Activated T-cell treated with anti-CD3 and anti-CD28 coated beads, Interleukin-2, amount 50 U/mL, for 48 hours (primary cell): ENCODE measurements around the gene RBBP5.

Experiments
- DNase-seq, 2 experiments: peaks; one replicate each; pipeline ENCODE4 v3.0.0-alpha.2; 2020

The RBBP5 gene

DNA sequence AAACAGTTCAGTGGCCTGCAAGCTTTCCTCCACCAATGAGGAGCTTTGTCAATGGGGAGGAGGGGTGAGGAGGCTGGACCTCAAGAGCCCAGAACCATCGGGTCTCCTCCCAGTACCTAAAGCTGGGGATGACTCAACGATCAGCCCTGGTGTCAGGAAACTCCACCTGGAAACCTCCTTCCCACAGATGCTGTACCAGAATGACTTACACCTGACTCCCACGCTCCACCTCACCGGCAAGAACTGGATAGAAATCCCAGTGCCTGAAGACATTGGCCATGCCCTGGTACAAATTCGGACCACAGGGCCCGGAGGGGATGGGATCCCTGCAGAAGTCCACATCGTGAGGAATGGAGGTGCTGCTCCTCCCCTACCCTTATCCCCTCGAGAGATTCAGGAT lies 48.9 kb downstream of the RBBP5 start:
- DNase-seq = no peak

DNA sequence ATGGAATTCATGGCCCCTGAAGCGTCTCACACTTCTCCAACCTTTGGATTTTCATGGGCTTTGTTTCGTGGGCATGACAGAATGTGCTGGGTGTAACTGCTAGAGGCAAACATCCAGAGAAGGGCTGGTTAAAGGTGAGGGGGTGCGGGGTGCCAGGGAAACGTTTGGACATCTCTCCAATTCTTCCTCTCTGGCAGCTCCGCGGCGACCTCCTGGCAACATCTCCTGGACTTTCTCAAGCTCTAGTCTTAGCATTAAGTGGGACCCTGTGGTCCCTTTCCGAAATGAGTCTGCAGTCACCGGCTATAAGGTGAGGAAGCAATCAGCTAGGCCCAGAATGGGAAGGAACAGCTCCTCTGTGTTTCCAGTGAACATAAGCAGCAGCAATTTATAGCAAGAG lies 49.5 kb downstream of the RBBP5 start:
- no peak for DNase-seq

DNA sequence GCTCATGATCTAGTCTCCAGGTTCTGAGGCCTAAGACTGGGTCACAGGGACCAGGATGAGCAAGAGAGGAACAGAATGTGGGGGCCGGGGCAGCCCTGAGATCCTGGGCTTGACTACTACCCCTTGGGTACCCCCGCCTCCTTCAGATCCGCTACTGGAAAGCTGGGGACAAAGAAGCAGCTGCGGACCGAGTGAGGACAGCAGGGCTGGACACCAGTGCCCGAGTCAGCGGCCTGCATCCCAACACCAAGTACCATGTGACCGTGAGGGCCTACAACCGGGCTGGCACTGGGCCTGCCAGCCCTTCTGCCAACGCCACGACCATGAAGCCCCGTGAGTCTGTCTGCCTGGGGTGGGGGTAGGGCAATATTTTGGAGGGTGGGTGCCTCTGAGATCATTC lies 50.0 kb downstream of the RBBP5 start:
- no peak for DNase-seq

DNA sequence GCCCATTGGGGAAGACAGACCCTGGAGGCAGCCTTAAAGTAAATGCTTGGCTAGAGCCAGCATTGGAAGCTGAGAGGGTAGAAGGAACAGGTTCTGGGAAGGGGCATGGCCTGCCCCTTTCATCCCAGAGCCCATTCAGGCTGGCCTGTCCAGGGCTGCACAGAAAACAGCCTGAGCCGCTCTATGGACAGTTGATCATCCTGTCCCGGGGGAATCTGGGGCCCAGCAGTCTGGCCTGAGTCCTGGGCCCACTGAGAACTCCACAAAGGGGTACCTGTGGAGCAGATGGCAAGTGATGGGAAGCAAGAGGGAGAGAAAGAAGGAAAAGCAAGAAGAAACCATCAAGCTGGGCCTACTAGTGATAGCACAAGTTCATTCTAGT lies 50.8 kb downstream of the RBBP5 start:
- DNase-seq = no peak

DNA sequence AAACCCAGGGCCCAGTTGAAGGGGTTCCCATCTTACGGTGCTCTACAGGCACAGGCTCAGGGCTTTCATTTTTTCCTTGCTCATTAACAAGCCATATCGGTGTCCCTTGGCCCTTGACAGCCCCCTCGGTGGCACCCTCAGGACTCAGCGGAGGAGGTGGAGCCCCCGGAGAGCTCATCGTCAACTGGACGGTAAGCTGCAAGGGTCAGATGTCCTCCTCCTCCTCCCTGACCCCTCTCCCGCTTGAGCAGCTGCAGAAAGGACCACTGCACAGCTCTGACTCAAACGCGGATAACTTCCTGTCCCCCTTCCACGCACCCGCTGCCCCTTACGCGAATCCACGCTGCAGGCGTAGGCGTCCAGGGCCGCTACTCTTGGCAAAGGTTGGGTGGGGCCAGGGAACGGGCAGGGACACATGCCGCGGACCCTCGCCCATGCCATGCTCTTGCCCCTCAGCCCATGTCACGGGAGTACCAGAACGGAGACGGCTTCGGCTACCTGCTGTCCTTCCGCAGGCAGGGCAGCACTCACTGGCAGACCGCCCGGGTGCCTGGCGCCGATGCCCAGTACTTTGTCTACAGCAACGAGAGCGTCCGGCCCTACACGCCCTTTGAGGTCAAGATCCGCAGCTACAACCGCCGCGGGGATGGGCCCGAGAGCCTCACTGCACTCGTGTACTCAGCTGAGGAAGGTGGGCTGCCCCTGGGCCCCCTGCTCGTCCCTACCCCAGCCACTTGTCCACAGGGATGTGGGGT lies 52.2 kb downstream of the RBBP5 start:
- DNase-seq = no peak

DNA sequence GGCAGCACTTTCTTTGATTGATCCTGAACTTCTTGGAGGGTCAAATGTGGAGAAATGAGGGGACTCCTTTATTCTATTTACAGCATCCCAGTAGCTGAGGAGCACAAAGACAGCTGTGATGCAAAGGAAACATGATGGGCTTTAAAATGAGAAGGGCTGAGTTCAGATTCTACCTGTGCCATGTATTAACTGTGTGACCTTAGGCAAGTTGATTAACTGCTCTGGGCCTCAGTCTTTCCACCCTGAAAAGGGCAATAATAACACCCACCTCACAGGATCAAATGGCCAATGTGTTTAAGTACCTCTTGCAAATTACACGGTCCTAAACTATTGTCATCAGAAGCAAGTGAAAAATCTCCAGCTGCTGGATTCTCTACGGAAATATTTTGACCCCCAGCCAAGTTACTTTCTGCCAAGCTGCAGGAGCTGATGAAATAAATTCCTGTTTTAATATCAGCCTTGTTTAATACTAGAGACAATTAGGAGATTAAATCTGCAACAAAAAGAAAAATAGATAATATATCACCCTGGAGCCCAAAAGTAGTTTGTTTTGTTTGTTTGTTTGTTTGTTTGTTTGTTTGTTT lies 53.2 kb downstream of the RBBP5 start:
- no peak for DNase-seq

DNA sequence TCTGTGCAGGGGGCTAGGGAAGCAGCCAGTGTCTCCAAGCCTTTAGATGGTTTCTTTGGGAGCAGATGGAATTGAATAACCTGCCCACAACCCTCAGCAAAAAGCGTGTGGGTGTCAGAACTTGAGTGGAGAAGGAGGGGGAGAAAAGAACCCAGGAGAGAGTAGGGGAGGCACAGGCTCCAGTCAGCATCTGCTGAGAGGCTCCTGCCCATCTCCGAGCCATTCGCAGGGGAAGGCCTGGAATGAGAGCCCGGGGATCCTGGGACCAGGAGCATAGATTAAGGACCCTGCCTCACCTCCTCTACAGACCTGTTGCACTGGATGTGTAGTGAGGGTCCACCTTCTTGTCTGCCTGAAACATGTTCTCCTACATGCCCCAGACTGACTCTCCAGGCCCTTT lies 53.8 kb downstream of the RBBP5 start:
- DNase-seq = no peak

DNA sequence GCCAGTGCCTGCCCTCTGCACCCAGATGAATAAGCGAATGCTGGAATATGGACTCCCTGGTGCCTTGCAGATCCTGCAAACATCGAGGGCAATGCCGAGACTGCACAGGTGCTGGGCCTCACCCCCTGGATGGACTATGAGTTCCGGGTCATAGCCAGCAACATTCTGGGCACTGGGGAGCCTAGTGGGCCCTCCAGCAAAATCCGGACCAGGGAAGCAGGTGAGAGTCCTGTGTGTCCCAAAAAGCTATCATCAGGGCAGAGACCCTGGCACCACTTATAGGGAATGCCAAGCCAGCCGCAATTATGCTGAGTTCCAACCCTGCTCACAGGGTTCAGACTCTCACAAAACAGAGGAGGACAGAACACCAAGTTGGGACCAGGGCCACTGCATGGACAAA lies 54.7 kb downstream of the RBBP5 start:
- DNase-seq = no peak

DNA sequence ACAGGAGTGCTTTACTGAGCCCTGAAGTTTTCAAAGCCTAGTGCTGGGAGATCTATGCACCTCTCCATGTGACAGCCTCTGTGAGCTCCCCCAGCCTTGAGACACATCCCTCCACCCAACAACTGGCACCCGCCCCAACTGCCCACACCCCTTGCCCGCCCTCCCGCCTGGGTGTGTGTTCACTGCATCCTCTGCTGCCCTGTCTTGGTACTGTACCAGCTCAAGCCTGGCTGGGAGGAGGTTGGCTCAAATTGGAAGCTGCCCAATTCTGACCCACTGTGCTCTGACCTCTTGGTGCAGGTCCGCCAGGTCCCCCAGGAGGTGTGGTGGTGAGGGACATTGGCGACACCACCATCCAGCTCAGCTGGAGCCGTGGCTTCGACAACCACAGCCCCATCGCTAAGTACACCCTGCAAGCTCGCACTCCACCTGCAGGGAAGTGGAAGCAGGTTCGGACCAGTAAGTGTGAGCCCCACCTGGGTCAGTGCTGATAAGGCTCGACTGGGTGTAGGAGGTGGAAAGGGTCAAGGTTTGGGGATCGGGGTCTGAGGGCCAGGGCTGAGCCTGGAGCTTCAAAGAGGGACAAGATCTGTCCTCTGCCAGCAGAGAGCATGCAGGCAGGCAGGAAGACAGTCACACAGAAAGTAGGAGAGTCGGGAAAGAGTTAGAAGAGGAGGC lies 55.5 kb downstream of the RBBP5 start:
- no peak for DNase-seq

DNA sequence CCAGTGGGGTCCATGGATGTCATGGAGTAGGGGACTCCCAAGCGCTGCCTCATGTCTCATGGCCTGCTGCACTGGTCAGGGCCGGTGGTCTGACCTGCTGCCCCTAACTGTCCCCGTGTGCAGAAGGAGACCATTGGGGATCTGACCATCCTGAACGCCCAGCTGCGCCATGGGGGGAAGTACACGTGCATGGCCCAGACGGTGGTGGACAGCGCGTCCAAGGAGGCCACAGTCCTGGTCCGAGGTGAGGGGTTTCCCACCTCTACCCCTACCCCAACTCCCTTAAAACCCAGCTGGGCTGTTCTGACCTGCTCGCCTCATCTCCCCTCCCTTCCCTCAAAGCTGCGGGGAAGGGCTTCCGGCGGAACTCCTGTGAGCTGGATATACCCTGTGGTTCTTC lies 56.1 kb downstream of the RBBP5 start:
- DNase-seq = no peak

DNA sequence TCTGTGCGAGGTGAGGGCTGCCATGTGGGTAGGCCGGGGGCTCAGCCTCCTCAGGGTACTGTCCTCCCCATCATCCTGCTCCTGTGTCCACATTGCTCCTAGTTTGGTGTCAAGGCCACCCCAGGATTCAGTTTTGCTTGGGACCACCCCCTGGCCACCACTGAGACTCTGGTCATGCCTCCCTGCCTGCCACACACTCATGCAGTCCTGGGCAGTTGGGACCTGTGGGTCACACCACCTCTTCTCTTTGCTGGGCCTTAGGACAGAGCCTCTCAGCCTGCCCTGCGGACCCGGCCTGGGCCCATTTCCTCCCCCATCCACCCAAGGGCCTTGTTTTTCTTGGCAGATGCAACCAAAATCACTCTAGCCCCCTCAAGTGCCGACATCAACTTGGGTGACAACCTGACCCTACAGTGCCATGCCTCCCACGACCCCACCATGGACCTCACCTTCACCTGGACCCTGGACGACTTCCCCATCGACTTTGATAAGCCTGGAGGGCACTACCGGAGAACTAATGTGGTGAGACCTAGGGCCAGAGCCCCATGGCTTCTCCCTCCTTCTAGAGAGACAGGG lies 56.9 kb downstream of the RBBP5 start:
- DNase-seq = no peak

DNA sequence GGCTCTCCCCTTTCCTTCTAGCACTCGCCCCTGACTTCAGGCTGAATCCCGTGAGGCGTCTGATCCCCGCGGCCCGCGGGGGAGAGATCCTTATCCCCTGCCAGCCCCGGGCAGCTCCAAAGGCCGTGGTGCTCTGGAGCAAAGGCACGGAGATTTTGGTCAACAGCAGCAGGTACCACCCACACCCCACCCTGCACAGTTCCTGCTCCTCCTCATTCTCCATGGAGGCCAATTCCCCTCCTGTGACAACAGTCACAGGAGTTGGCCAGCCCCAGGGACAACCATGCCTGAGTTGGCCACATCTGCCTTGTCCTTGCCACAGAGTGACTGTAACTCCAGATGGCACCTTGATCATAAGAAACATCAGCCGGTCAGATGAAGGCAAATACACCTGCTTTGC lies 57.5 kb downstream of the RBBP5 start:
- DNase-seq = no peak

DNA sequence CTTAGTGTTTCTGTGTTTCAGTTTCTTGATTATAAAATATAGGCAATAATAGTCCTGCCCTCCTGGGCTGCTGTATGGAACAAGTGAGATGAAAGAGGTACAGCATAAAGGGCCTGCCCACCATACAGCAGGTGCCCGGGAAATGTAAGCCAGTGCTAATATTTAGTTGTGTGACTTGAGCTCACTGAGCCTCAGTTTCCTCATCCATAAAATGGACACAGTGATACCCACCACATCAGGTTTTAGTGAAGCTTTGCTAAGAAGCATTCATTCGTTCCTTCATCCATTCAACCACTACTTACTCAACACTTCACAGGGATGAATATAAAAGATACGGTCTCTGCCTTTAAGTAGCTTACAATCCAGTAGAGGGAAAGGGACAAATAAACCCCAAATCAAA lies 58.9 kb downstream of the RBBP5 start:
- no peak for DNase-seq

DNA sequence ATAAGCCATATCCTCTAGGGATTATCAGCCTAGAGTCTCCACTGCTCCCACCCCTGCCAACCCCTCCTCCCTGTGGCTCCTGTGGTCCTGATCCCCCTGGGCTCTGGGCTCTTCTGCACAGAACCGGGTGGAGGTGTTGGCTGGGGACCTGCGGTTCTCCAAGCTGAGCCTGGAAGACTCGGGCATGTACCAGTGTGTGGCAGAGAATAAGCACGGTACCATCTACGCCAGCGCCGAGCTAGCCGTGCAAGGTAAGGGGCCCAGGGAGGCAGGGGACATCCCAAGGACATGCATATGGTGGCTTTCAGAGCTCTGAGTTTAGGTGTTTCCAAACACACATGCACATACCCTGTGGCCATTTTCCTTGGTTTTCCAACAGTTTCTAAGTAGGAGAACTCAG lies 59.5 kb downstream of the RBBP5 start:
- DNase-seq = no peak

DNA sequence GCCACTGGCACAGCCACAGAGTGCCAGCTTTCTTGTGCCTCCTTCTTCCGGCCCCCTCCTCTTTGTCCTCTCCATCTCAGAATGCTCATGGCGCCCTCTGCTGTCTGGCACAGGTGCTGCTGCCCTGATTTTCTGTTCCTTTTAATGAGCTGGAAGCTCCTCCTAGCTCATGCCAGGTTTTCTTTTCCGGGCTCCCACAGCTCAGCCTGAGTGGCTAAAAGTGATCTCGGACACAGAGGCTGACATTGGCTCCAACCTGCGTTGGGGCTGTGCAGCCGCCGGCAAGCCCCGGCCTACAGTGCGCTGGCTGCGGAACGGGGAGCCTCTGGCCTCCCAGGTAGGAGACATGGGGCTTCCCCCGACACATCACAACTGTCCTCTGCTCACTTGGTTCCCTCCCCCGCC lies 60.1 kb downstream of the RBBP5 start:
- peak; percentile 84 for DNase-seq

DNA sequence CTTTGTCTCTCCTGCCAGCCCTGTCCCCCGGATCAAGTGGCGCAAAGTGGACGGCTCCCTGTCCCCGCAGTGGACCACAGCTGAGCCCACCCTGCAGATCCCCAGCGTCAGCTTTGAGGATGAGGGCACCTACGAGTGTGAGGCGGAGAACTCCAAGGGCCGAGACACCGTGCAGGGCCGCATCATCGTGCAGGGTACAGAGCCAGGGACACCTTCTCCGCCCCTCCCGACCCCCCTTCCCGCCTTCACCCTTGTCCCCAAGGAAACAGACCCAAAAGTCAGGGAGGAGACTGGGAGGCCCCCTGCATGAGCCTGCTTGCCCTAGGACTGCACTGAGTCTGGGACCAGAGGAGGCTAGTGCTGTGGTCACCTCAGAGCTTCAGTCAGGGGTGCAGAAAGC lies 60.6 kb downstream of the RBBP5 start:
- DNase-seq = no peak

DNA sequence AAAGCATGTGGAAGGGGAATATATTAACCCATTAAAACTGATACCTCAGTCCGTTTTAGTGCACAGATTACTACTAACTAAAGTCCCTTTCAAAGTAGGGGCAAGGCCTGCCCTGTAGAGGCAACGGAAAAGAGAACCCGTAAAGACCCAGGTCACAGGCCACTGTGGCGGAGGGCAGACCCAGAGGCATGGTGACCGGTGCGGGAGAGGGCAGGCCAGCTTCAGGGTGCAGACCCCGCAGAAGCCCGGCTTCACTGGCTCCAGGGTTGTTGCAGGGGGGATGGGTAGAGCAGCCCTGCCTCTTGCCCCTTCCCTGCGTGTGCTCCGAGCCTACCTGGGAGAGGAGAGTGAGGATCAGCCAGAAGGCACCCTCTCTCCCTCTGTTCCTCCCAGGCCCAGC lies 61.0 kb downstream of the RBBP5 start:
- DNase-seq = no peak

DNA sequence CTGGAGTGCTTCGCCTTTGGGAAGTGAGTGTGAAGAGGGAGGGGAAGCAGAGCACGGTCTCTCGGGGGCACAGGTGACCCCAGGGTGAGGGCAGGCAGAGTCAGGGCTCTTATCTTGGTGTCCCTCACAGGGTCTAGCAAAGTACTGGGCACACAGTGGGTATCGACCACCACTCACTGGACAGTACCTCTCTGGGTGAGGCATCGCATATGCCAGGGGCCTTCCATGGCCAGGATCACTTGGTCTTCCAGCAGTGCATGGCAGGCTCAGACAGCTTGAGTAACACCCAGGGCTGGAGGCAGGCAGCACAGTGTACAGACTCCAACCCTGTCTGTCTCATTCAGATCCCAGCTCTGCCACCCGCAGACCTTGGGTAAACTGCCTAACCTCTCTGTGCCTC lies 62.1 kb downstream of the RBBP5 start:
- DNase-seq = no peak

DNA sequence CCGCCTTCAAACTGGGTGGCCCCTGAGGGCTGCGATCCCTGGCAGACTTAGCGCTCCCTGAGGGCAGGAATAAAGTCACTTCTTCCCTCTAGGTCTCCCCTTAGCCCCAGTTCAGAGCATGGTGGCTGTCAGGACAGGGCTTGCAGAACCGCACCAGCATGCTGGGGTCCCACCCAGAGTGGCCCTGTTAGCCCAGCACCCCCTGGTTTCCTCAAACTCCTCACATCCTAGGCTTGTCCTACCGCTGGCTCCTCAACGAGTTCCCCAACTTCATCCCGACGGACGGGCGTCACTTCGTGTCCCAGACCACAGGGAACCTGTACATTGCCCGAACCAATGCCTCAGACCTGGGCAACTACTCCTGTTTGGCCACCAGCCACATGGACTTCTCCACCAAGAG lies 62.9 kb downstream of the RBBP5 start:
- no peak for DNase-seq

DNA sequence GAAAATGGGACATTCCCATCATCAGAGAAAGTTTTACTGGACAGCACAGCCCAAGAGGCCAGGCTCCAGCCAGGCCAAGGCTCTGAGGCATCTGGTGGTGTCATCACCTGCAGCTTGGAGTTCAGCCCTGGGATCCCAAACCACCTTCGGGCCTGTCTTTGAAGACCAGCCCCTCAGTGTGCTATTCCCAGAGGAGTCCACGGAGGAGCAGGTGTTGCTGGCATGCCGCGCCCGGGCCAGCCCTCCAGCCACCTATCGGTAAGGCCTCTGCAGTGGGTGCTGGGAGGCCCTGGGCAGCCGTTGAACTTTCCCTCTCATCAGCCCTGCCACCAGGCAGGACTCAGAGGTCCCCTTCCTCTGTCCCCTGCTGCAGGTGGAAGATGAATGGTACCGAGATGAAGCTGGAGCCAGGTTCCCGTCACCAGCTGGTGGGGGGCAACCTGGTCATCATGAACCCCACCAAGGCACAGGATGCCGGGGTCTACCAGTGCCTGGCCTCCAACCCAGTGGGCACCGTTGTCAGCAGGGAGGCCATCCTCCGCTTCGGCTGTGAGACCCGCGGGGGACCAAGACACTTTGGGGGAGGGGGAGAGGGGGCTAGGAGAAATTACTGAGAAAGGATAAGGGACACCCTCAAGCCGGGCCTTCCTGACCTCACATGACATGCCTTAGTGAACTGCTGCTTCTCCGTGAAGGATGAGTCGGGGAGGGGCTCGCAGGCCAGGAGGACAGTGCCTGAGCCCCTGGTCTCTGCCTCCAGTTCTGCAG lies 63.8 kb downstream of the RBBP5 start:
- DNase-seq = no peak

DNA sequence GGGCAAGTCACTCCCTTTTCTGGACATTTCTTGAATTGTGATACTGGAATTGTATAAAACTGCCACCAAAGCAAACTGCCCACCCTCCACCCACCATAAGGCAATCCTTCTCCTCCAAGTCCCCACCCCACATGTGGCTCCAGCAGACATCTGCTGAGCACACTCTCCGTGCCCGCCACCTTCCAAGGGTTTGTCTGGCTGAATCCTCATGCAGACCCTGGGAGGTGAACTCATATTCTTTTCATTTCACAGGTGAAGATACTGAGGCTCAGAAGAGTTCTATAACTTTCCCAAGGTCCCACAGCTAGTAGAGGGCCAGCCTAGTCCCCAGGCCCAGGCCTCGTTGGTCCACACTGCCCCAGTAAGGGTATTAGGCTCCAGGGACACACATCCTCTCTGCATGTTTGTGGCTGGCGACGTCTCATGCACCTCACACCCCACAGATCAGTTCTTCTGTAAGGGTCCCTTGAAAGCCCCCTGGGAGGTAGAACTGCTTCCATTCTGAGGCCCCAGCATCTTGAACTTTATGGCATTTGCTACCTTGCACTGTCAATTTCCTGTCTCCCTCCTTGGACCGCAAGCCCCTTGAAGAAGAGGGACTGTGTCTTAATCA lies 64.7 kb downstream of the RBBP5 start:
- no peak for DNase-seq

DNA sequence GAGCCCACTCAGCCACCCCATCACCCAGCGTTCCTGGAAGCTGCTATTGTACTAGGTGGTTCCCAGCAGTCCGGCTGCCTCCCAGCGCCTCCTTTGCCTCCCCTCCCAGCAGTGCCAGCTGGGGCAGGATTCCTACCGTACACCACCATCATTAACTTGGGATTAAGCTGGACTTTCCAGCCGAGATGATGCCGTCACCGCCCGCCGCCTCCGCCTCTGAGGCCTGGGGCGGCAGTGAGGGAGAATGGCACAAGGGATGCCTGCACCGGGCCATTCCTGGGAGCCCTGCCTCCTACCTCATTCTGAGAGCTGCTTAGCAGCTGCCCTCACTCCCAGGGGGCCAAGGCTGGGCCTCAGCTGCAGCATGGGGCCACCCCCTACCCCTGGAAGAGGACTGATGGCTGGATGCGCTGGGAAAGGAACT lies 65.6 kb downstream of the RBBP5 start:
- DNase-seq = no peak

DNA sequence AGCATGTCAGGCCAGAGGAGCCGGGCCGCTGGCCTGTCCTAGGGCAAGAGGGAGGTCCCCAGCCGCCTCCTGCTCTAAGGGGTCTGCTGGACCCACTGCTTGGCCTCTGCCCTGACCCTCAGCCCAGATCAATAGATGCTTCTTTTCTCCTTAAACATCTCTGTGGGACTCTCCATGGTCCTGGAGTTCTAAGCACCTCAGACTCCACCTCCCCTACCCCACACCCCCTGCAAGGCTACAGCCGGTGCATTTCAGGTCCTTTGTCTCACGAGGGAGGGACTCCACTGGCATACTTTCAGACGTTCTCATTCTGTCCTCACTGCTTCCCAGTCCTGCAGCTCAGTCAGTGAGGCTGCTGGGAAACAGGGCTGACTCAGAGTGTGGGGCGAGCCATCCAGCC lies 67.8 kb downstream of the RBBP5 start:
- no peak for DNase-seq
